HG02610 (cell line): Measurements from ENCODE around the gene ANKRD36.
"Not testable (repeated sequence)": the region's sequence is repeated elsewhere in the genome, so short reads cannot be mapped to it uniquely, and the experiment has no call there.

ENCODE experiments used
- ATAC-seq: cut with Tn5 transposase; IDR thresholded peaks from one replicate; pipeline ENCODE4 v1.9.1; 2021; ENCODE audit warnings: mild to moderate bottlenecking, moderate library complexity; ENCODE audit not compliant: unreplicated experiment

ANKRD36 gene

DNA sequence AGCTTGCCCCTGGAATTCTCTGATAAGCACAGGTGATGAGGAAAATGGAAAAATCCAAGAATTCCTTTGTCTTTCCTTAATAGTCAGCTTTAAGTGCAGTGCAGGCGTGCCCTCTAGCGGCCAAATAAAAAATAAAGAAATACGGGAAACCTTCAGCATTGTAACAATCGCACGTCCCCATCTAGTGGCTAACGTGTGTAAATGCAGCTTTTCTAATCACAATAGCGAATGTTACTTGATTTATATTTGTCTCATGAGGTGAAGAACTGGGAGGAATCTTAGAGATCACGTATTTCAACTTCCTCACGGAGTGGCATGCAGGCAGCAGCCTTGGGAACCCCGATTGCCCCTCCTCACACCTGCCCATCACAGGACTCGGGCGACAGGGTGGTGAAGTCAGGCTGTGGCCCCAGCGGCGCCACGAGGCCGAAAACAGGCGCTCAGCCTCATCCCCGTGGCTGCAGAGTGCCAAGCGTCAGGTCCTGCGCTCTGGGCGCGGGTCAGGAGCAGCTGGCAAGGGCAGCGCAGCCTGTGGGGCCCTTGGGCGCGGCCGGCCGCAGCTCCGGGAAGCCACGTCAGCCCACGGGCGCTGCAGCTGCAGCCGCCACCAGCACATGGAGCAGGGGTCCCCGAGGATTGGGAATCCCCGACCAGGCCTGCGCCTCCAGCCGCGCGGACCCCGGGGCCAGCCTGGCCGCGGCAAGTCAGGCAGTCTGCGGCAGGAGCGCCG lies 468 bp upstream of the ANKRD36 start:
- ATAC-seq: not testable (repeated sequence)

- ATAC-seq: not testable (repeated sequence)
These were observed 916 bp downstream of the ANKRD36 start for GRCh38 chr2:97113882-97114255.

- not testable (repeated sequence) for ATAC-seq
These were observed 16.1 kb downstream of the ANKRD36 start for GRCh38 chr2:97129090-97129489.

DNA sequence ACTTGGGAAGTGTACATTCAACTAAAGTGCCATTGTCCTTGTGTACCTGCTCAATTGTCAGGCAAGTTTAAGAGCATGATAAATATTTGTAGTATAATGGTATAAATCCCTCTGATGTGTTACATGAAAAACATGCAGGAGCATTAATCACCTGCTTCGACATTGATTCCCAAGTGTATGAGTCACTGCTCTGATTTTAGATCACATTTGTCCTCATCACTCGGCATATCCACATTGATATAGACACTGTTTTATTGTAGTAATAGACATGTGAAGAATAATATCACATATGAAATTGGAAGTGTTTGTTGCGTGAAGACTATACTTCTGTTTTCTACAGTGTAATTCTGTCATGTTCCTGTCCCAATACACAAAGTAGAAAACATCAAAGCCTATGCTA lies 31.1 kb downstream of the ANKRD36 start:
- not testable (repeated sequence) for ATAC-seq

DNA sequence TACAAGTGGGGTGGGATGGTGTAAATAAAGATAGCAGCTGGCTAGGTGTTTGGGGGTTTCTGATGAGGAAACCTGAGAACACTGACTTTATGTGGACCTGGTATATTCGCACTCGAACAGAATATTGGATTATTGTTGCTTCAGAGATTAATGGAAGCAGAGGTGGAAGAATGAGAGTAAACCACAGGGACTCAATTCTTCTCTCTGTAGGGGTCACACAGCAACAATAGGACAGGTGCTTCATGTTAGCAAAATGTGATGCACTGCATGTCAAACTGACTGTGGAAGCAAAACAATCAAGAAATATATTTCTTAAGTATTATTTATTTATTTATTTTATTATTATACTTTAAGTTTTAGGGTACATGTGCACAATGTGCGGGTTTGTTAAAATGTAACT lies 53.6 kb downstream of the ANKRD36 start:
- not testable (repeated sequence) for ATAC-seq

GRCh38 chr2:97167938-97168337 lies 55.0 kb downstream of the ANKRD36 start:
- not testable (repeated sequence) for ATAC-seq

DNA sequence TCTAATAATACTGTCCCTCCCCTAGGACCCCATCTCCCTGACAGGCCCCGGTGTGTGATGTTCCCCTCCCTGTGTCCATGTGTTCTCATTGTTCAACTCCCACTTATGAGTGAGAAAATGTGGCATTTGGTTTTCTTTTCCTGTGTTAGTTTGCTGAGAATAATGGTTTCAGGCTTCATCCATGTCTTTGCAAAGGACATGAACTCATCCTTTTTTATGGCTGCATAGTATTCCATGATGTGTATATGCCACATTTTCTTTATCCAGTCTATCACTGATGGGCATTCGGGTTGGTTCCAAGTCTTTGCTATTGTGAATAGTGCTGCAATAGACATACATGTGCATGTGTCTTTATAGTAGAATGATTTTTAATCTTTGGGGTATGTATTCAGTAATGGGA lies 55.6 kb downstream of the ANKRD36 start:
- ATAC-seq: not testable (repeated sequence)

DNA sequence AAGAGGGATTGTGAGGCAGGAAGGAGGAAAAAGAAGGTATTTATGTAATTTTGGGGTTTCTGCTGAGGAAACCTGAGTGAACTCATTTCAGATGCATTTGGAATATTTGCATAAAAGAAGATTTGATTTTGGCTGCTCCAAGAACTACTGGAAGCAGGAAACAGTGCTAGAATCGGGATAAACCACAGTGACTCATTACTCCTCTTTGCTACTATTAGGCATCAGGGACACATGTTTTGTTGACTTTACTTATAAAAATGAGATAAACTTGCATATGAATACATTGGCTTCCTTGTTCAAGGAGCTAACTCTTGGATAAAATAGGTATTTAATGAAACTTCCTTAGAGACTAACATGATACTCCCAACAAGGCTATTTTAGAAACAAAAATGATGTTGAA lies 67.4 kb downstream of the ANKRD36 start:
- not testable (repeated sequence) for ATAC-seq

GRCh38 chr2:97195349-97195748 lies 82.4 kb downstream of the ANKRD36 start:
- ATAC-seq: not testable (repeated sequence)

DNA sequence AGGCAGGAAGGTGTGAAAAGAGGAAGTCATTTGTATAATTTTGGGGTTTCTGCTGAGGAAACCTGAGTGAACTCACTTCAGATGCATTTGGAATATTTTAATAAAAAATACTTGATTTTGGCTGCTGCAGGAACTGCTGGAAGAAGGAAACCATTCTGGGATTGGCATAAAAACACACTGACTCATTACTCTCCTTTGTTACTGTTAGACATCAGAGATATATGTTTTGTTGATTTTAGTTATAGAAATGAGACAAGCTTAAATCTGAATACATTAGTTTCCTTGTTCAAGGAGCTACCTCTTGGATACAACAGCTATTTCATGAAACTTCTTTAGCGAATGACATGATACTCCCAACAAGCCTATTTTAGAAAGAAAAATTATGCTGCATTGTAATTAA lies 84.3 kb downstream of the ANKRD36 start:
- not testable (repeated sequence) for ATAC-seq

DNA sequence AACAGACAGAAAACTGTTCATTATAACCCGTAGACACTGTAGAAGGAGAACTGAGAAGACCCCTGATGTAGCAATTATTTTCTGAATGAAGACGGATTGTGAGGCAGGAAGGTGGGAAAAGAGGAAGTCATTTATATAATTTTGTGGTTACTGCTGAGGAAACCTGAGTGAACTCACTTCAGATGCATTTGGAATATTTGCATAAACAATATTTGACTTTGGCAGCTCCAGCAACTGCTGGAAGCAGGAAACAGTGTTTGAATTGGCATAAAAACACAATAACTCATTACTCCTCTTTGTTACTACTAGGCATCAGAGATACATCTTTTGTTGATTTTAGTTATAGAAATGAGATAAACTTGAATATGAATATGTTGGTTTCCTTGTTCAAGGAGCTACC lies 87.9 kb downstream of the ANKRD36 start:
- not testable (repeated sequence) for ATAC-seq

GRCh38 chr2:97202643-97203250 lies 89.8 kb downstream of the ANKRD36 start:
- not testable (repeated sequence) for ATAC-seq

GRCh38 chr2:97210325-97210724 lies 97.4 kb downstream of the ANKRD36 start:
- ATAC-seq: no peak

DNA sequence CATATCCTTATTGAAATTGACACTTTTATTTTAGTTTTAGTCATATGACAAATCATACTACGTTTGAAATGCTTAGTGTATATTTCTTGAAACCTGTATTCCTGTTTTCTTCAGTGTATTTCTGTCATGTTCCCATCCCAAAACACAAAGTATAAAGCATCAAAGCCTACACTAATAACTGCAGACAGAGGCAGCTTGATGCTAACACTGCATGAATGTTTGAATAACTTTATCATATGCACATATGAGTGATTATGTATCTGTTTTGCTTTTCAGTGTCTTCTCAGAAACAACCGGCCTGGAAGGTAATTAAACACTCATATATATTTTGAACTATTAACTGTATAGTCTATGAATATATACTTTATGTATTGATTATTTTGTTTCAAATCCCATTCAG lies 102.1 kb downstream of the ANKRD36 start:
- ATAC-seq: not testable (repeated sequence)

DNA sequence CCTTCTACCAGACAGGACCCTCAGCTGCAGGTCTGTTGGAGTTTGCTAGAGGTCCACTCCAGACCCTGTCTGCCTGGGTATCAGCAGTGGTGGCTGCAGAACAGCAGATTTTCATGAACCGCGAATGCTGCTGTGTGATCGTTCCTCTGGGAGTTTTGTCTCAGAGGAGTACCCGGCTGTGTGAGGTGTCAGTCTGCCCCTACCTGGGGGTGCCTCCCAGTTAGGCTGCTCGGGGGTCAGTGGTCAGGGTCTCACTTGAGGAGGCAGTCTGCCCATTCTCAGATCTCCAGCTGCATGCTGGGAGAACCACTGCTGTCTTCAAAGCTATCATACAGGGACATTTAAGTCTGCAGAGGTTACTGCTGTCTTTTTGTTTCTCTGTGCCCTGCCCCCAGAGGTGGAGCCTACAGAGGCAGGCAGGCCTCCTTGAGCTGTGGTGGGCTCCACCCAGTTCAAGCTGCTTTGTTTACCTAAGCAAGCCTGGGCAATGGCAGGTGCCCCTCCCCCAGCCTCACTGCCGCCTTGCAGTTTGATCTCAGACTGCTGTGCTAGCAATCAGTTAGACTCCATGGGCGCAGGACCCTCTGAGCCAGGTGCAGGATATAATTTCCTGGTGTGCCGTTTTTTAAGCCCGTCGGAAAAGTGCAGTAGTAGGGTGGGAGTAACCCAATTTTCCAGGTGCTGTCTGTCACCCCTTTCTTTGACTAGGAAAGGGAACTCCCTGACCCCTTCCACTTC lies 118.1 kb downstream of the ANKRD36 start:
- ATAC-seq: not testable (repeated sequence)

DNA sequence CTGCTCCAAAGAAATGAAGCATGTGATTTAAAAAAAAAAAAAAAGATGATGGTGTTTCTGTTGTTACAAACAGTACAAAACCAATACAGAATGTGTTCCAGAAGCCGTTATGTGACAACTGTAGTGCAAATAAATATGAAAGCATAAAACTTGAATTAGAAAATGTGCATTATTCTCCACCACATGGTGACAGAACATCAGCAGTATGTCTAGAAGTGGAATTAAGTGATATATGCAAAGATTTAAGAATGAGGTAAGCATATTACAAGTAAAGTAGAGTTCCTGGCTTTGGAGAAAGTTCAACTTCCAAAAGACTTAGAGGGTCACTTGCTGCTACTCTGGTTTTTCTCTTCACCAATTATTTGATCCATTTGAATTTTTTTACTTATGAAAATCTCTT lies 120.0 kb downstream of the ANKRD36 start:
- not testable (repeated sequence) for ATAC-seq

GRCh38 chr2:97233660-97234295 lies 120.8 kb downstream of the ANKRD36 start:
- ATAC-seq: peak; percentile 66

GRCh38 chr2:97261192-97261591 lies 148.2 kb downstream of the ANKRD36 start:
- ATAC-seq: not testable (repeated sequence)

- not testable (repeated sequence) for ATAC-seq
These were observed 153.5 kb downstream of the ANKRD36 start for GRCh38 chr2:97266449-97266848.

DNA sequence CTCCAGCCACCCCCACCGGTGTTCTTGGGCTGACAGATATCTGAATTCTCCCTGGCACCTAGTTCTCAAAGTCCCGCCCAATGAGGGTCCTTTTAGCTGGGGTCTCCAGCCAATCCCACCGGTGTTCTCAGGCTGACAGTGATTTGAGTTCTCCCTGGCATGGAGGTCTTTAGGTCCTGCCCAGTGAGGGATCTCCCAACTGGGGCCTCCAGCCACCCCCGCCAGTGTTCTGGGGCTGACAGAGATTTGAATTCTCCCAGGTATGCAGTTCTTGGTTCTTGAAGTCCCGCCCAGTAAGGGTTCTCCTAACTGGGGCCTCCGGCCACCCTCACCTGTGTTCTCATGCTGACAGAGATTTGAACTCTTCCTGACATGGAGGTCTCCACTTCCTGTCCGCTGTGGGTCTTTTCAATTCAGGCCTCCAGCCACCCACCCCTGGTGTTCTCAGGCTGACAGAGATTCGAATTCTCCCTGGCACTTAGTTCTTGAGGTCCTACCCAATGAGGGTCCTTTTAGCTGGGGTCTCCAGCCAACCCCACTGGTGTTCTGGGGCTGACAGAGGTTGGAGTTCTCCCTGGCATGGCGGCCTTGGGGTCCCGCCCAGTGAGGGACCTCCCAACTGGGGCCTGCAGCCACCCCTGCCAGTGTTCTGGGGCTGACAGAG lies 154.6 kb downstream of the ANKRD36 start:
- no peak for ATAC-seq
